GF-D8 (cell line): ENCODE results near the gene SIGLEC9.
"Not testable (repeated sequence)": the region's sequence is repeated elsewhere in the genome, so short reads cannot be mapped to it uniquely, and the experiment has no call there.

Source experiments
- DNase-seq: peaks from one replicate; lab custom pipeline; 2025; lab: John Stamatoyannopoulos, UW

Gene SIGLEC9

GRCh38 chr19:51145916-51146493, 21.3 kb downstream of the SIGLEC9 start:
- DNase-seq: no peak

- no peak for DNase-seq
These were observed 22.0 kb downstream of the SIGLEC9 start for GRCh38 chr19:51146751-51147150.

- DNase-seq: no peak
These were observed 23.0 kb downstream of the SIGLEC9 start for GRCh38 chr19:51147663-51148062.

GRCh38 chr19:51148580-51148979, 23.9 kb downstream of the SIGLEC9 start:
- DNase-seq: peak; percentile 35

- DNase-seq: no peak
These were observed 25.9 kb downstream of the SIGLEC9 start for GRCh38 chr19:51150627-51151026.

GRCh38 chr19:51156710-51157109, 32.0 kb downstream of the SIGLEC9 start:
- no peak for DNase-seq

- no peak for DNase-seq
These were observed 32.6 kb downstream of the SIGLEC9 start for GRCh38 chr19:51157265-51157664.

GRCh38 chr19:51158474-51159129, 33.9 kb downstream of the SIGLEC9 start:
- DNase-seq: peak; percentile 29

GRCh38 chr19:51159656-51160055, 35.0 kb downstream of the SIGLEC9 start:
- DNase-seq: no peak

GRCh38 chr19:51161266-51161665, 36.6 kb downstream of the SIGLEC9 start:
- no peak for DNase-seq

GRCh38 chr19:51161867-51162496, 37.3 kb downstream of the SIGLEC9 start:
- no peak for DNase-seq

GRCh38 chr19:51163257-51163656, 38.6 kb downstream of the SIGLEC9 start:
- no peak for DNase-seq

GRCh38 chr19:51164215-51164614, 39.5 kb downstream of the SIGLEC9 start:
- no peak for DNase-seq

- peak; percentile 27 for DNase-seq
These were observed 42.3 kb downstream of the SIGLEC9 start for GRCh38 chr19:51166846-51167490.

- no peak for DNase-seq
These were observed 44.0 kb downstream of the SIGLEC9 start for GRCh38 chr19:51168564-51169282.

GRCh38 chr19:51169283-51169918, 44.7 kb downstream of the SIGLEC9 start:
- DNase-seq: not testable (repeated sequence)

- DNase-seq: no peak
These were observed 47.5 kb downstream of the SIGLEC9 start for GRCh38 chr19:51172223-51172622.

GRCh38 chr19:51173681-51174080, 49.0 kb downstream of the SIGLEC9 start:
- DNase-seq: no peak

- DNase-seq: no peak
These were observed 54.5 kb downstream of the SIGLEC9 start for GRCh38 chr19:51179256-51179655.
